ENCODE results near the gene GORAB.

Gene GORAB

DNA sequence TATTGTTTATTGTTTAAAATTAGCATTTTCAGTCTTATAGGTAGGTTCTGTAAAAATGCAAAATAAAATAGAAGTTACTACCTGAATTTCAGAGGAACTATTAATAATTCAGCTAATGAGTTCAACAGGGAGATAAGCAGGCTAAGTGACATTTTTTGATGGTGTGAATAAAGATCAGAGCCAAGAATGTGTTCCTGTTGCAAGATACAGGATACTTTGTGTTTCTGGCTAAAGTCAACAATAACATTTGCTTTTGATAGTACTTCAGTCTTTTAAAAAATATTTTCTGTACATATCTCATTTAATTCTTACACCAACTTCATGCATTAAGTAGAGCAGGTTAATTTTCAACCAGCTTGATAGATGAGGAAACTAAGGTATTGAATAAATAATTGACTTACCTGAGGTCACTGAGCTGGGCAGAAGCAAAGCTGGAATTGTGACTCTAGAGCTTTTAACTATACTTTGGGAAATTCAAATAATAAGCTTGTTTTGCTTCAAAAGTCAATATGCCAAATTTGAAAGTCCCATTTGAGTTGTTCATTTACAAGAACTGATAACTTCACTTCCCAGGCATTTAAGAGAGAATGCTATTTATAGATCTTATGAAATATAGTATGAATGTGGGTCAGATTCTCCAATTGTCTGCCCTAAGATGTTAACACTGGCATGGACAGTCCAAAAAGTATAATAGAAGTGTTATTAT, 6.0 kb downstream of the GORAB start:
- DNase-seq (ENCODE audit: low spot score), result no peak

GRCh38 chr1:170538687-170539086, 6.7 kb downstream of the GORAB start:
- DNase-seq (ENCODE audit: low spot score), result no peak

GRCh38 chr1:170539154-170539553, 7.2 kb downstream of the GORAB start:
- no peak for DNase-seq (ENCODE audit: low spot score)

DNA sequence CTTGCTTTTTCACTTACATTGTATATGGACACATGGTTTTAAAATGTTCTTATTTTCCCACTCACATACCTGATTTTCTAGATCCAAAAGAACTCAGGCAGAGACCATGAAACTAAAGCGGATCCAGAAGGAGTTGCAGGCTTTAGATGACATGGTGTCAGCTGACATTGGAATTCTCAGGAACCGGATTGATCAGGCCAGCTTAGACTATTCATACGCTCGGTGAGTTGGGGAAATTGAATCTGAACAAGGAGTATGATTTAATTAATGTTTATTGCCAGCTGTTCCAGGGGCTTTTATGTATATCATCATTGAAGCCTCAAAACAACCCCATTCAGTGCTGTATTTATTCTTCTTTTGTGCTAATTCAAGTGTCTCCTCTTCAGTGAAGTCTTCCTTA, 12.7 kb downstream of the GORAB start:
- no peak for DNase-seq (ENCODE audit: low spot score)

DNA sequence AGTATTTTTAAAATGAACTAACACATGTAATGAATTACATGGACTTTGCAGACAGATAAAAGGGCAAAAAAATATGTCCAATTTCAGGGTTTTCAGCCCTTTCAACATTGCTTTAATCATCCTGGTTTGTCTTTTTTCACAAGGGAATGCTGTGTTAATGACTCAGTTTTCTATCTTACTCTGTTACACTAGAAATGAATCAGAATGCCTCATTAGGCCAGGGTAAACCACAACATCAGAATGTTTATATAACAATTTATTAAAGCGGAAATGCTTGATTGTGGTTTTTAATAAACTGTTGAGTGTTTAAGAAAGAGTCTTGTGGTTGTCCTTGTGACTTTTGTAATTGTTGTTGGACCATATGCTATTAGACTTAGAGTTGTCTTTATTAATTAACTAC, 13.5 kb downstream of the GORAB start:
- no peak for DNase-seq (ENCODE audit: low spot score)

DNA sequence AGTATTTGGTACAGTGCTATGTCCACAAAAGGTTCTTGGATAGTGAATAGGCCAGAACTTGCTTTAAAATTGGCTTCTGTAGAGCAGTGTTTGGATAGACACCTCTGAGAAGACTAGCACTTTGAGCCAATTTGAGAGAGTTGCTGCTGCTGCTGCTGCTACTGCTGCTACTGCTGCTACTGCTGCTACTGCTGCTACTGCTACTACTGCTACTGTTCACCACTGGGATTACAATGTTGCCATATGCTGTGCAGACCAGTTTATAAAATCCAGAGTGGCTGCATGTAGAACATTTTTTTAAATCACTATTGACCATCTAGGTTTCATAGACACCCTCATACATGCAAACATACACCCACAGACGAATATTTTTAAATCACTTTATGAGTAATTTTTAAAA, 15.3 kb downstream of the GORAB start:
- no peak for DNase-seq (ENCODE audit: low spot score)

GRCh38 chr1:170548497-170548896, 16.5 kb downstream of the GORAB start:
- DNase-seq (ENCODE audit: low spot score), result no peak

- no peak for DNase-seq (ENCODE audit: low spot score)
These were observed 23.4 kb downstream of the GORAB start for GRCh38 chr1:170555370-170555769.

DNA sequence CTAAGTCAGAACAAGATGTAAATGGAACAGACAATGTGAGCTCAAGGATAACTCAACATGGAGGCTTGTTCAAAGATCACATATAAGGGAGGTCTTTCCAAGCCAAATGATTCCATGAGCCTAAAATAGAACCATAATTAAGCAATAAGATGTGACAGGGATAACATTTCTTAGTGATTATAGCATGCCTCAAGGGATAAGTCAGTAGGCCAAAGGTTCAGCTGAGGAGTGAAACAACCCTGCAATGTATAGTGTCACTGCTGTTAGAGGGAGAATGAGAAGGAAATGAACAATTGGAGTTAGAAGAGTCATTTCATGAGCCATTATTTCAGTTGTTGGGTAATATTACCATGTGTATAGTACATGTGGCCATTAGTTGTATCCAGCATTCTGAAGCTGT, 25.0 kb downstream of the GORAB start:
- DNase-seq (ENCODE audit: low spot score), result no peak

DNA sequence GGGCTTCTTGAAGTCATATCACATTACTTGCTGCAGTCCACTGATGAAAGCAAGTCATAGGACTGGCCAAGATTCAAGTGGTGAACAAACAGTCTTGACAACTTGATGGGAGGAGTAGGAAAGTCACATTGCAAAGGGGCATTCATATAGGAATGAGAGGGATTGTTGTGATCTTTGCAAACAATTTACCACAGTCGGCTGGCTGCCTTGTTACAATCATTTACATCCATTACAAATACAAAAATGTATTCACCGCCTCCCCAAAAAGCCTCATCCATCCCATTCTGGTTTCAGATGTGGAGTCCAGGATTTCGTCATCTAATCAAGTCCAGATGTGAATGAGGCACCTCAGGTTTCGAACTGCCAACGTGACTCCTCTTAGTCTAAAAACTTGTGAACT, 26.8 kb downstream of the GORAB start:
- DNase-seq (ENCODE audit: low spot score), result no peak

GRCh38 chr1:170559166-170559565, 27.2 kb downstream of the GORAB start:
- DNase-seq (ENCODE audit: low spot score), result no peak

- no peak for DNase-seq (ENCODE audit: low spot score)
These were observed 28.8 kb downstream of the GORAB start for GRCh38 chr1:170560681-170561285.

- DNase-seq (ENCODE audit: low spot score), result no peak
These were observed 30.8 kb downstream of the GORAB start for GRCh38 chr1:170562646-170563338.

GRCh38 chr1:170567214-170567613, 35.2 kb downstream of the GORAB start:
- no peak for DNase-seq (ENCODE audit: low spot score)

GRCh38 chr1:170568197-170568596, 36.2 kb downstream of the GORAB start:
- DNase-seq (ENCODE audit: low spot score), result no peak

DNA sequence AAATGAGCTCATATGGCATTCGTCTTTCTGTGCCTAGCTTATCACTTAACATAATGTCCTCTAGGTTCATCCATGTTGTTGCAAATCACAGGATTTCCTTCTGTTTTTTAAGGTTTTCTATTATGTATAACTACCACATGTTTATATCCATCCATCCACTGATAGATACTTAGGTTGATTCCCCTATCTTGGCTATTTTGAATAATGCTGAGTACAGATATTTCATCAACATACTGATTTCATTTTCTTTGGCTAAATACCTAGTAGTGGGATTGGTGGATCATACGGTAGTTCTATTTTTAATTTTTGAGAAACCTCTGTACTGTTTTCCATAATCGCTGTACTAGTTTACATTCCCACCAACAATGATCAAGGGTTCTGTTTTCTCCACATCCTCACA, 45.0 kb downstream of the GORAB start:
- no peak for DNase-seq (ENCODE audit: low spot score)

DNA sequence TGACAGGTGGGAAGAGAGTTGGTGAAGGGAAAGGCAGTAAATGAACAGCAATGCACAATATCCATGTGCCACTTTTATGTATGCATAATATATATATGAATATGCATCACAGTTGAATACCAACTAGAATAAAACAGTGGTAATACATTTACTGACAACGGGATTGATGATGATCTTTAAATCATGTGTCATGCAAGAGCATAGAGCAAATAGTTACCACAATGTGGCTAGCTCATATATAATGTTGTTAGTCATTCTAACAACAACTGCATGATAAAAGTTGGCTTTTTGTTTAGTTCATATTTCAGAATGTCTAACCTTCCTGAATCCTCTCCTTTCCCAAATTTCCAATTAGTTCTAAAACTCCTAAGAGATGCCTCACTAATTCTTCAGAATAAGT, 46.4 kb downstream of the GORAB start:
- no peak for DNase-seq (ENCODE audit: low spot score)

GRCh38 chr1:170580636-170581440, 48.9 kb downstream of the GORAB start:
- no peak for DNase-seq (ENCODE audit: low spot score)

- DNase-seq (ENCODE audit: low spot score), result no peak
These were observed 51.2 kb downstream of the GORAB start for GRCh38 chr1:170583186-170583585.

DNA sequence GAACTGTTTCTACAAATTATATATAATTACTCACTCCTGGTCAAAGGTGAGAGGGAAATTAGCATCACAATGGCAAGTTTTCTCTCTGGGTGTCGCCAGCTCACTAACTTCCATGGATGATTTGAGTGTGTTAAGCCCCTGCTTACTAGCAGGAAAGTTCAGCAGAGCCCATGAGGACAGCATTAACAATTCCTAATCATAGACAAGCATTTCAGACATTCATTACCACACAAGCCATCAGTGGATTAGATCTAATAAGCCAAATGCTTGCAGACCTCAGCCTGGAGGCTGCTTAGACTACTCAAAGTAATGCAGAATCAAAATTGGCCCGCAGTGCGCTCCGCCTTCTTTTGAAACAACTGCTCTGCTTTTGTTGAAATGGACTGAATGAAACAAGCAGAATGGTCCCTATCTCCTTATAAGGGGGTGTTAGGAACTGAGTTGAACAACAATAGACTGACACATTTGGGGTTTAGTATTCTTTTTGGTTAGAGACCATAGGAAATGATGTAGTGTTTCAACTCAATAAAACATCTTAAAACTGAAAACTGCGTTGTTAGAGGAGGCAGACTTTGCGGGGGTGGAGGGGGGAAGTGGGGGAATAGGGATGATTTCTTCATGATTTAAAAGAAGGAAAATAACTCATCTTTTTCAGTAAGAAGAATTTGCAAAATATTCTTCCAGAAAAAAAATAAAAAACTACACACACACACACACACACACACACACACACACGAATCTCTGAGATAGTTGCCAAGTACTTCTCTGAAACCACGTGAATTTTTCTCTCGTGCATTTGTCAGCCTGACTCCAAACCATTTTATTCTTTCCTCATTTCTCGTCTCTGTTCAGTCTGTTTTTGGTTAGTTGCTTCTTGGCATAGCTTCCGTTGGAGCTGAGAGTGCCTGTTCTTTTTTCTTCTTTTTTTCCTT, 54.6 kb downstream of the GORAB start:
- DNase-seq (ENCODE audit: low spot score), result no peak

DNA sequence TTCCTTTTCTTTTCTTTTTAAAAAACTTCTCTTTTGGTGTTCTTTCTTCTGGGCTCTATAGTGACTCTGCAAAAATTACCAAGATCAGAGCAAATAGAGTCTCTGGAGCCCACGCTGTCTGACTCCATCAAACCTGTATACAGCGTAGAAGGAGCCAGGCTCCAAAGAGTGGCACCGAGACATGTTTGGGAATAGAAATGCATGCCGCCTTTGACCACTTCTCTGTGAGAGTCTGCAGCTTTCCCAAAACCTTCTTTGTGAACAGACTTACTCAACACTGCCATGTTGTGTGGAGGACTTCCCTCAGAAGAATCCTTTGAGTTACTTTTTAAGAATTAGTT, 55.3 kb downstream of the GORAB start:
- no peak for DNase-seq (ENCODE audit: low spot score)

Data from putamen (tissue), 1 donor.